LNCaP clone FGC (cell line): ENCODE data around the gene CDK14.

Experiments
- DNase-seq: peaks from one replicate; pipeline ENCODE4 v3.0.0-alpha.2; 2011; ENCODE audit warnings: low read depth
- H3K4me3 ChIP-seq: 2 replicates; pipeline ENCODE4 v1.5.1; 2011; ENCODE audit warnings: mild to moderate bottlenecking, low read depth, low read length, control low read depth
- CTCF ChIP-seq: IDR thresholded peaks from 2 replicates; pipeline ENCODE4 v1.5.1; 2012; ENCODE audit warnings: mild to moderate bottlenecking; ENCODE audit not compliant: control insufficient read depth, insufficient read depth; ENCODE audit errors: extremely low read depth

The CDK14 gene

GRCh38 chr7:90720984-90721760 is 125.1 kb downstream of the CDK14 start:
- TF ChIP-seq CTCF: no peak
- DNase-seq: no peak
- H3K4me3 ChIP-seq: no peak overlapping the region

GRCh38 chr7:90721869-90722431 is 125.8 kb downstream of the CDK14 start:
- no peak for DNase-seq
- TF ChIP-seq CTCF: no peak
- no peak overlapping the region for H3K4me3 ChIP-seq

DNA sequence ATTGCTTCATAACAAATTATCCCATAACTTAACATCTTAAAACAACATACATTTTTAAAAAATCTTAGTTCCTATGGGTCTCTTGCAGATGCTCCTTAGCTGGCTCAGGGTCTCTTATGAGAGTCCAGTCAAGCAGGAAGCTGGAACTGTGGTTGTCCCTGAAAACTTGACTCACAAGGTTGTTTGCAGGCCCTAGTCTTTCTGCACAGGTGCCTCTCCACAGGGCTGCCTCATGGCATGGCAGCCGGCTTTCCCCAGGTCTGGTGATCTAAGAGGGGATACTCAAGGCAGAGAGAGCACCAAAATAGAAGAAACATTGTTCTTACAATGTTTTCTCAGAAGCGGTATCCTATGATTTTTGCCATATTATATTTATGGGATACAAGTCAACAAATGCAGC is 127.1 kb downstream of the CDK14 start:
- no peak for DNase-seq
- H3K4me3 ChIP-seq: no peak overlapping the region
- no peak for TF ChIP-seq CTCF

- no peak for TF ChIP-seq CTCF
- no peak overlapping the region for H3K4me3 ChIP-seq
Measured at GRCh38 chr7:90723866-90724265, 127.7 kb downstream of the CDK14 start.

GRCh38 chr7:90726120-90726519 is 130.0 kb downstream of the CDK14 start:
- TF ChIP-seq CTCF: no peak
- no peak for DNase-seq
- H3K4me3 ChIP-seq: no peak overlapping the region

More at GRCh38 chr7:90723866-90724265, 127.7 kb downstream of the CDK14 start:
- DNase-seq: no peak

- peak; percentile 87 for DNase-seq
- TF ChIP-seq CTCF: no peak
- no peak overlapping the region for H3K4me3 ChIP-seq
Measured at GRCh38 chr7:90726623-90727022, 130.5 kb downstream of the CDK14 start.
